ENCODE data around the gene MRPS21. TPM values are rescaled to one million over a fixed set of nuclear protein-coding genes. Genes with fewer than 3 reads are reported as not detected.

MRPS21 gene
- total RNA-seq, 2 donors from 2014 or later: 17.9 to 23.4 TPM

- Histone ChIP-seq H3K9me3 (no peaks in the 10 kb centered on the region), H3K36me3 (replicated peaks in 1 of 2; ENCODE audit: insufficient read depth in 1 of 2, low read depth in 2 of 2) (peaks cover 6 to 11% of the 10 kb centered on the region in 2 donors), H3K27ac (no peak overlapping the region), H3K27me3 (no peaks in the 10 kb centered on the region), H3K4me3 (no peak overlapping the region), H3K4me1 (no peaks in the 10 kb centered on the region)
- ATAC-seq: no peak
- WGBS, 2 donors: 88 to 90% methylated on average over 4 of the region's 4 CpGs
- no peak for DNase-seq
- TF ChIP-seq POLR2A (IDR thresholded peaks at IDR 0.05): no peak
- no peak for TF ChIP-seq CTCF (IDR thresholded peaks at IDR 0.05)
- intact Hi-C loops (cut with DNase I): no loop called here
Measured at GRCh38 chr1:150352866-150353265, 59.2 kb downstream of the MRPS21 start.

Other genes with a start within 250 kb of the MRPS21 start
- 10 to 100 TPM; 30.9 to 34.3 TPM for gene VPS45, start 226.1 kb upstream of the MRPS21 start, total RNA-seq
- 1 to 10 TPM; 5.3 to 7.0 TPM for gene PLEKHO1, start 143.9 kb upstream of the MRPS21 start, total RNA-seq
- 1 to 10 TPM; 9.2 to 9.3 TPM for gene ANP32E, start 57.7 kb upstream of the MRPS21 start, total RNA-seq
- gene CA14, start 36.1 kb upstream of the MRPS21 start, total RNA-seq: not detected
- gene APH1A, start 24.8 kb upstream of the MRPS21 start, total RNA-seq: 10 to 100 TPM; 33.0 to 56.6 TPM
- gene C1orf54, start 21.1 kb upstream of the MRPS21 start, total RNA-seq: 1 to 10 TPM in 1 of 2 donors, not detected in 1; 8.6 TPM
- 1 to 10 TPM in 1 of 2 donors, under 1 TPM in 1; 0.66 to 1.3 TPM for gene CIART, start 11.3 kb upstream of the MRPS21 start, total RNA-seq
- 10 to 100 TPM; 36.8 to 74.8 TPM for gene PRPF3, start 27.7 kb downstream of the MRPS21 start, total RNA-seq
- 10 to 100 TPM; 13.2 to 17.1 TPM for gene RPRD2, start 70.3 kb downstream of the MRPS21 start, total RNA-seq
- gene TARS2, start 193.6 kb downstream of the MRPS21 start, total RNA-seq: 1 to 10 TPM; 4.3 to 7.0 TPM
- 1 to 10 TPM; 1.3 to 2.1 TPM for gene ECM1, start 214.2 kb downstream of the MRPS21 start, total RNA-seq
- not detected for gene FALEC, start 221.9 kb downstream of the MRPS21 start, total RNA-seq